ENCODE data around the gene SEPTIN12.

SEPTIN12 gene, protein sequence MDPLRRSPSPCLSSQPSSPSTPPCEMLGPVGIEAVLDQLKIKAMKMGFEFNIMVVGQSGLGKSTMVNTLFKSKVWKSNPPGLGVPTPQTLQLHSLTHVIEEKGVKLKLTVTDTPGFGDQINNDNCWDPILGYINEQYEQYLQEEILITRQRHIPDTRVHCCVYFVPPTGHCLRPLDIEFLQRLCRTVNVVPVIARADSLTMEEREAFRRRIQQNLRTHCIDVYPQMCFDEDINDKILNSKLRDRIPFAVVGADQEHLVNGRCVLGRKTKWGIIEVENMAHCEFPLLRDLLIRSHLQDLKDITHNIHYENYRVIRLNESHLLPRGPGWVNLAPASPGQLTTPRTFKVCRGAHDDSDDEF

DNA sequence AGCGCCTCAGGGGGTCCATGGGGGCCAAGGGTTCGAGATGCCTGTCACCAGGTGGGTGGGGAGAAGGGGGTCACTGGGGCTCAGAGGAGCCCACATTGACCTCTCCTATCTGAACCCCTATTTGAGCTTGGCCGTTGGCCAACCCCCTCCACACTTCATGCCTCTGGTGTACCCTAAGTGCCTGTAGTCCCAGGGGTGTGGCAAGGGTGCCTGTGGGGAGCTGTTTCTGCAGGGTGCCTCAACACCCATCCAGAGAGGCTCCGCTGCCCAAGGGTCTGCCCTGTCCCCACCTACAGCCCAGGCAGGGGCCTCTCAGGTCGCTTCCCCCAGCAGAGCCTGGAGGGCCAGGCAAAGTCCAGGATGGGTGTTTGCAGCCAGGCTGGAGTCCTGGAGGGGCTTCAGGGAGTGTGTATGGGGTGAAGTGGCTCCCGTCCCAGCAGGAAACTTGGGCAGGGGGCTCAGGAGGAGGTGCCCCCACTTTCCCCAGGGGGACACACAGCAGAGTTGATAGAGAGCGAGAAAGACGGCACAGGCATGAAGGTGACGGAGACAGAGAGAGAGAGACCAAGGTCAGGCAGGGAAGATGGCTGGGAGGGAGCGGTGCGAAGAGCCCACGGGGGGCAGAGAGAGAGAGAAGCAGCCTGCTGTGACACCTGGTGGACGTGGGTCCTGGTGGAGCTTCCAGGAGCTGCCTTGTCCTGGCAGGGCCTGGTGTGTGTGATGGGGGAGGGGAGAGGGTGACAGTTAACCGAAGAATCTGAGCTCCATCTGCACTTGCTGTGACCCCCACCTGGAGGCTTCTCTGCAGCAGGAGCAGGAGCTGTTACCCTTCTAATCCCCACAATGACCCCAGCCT is at the start of gene SEPTIN12:
Gene SEPTIN12, minus strand, starts transcription at position 719 of the 856 bp plus-strand sequence. Its CDS starts 700 bp downstream, at position 19.
- no peak for DNase-seq (ENCODE audit: low spot score)

DNA sequence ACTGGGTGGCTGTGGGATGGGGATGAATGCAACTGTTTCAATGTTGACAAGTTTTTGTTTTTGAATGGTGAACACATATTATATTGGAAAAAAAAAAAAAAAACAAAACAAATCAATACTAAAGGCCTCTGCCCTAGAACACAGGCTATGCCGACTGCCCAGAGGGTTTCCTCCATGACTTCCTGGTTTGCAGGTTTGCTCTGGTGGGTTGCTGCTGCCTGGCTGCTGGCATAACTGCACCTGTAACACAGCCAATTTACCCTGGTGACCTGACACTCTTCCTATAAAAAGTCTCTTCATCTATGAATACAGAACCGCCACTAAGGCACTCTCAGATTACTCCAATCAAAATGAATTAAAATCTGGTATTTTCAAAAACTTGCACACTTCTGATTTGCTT is 48.6 kb upstream of the SEPTIN12 start:
- no peak for DNase-seq (ENCODE audit: low spot score)

DNA sequence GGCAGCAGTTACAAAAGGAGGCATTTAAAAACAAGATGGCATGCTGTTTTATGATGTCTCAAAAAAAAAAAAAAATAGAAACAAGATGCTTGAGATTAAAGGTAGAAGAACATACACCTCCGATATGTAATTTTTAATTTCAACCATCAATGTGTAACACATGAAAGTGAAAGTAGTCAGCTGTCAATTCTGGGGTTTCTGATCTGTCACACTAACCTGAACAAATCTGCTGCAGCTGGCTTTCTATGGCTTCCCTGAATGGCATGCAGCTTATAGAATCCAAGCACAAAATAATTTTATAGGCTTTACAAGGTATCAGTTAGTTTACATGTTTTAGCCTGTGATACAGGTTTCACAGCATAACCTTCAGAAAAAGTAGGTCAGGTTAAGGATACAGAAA is 45.4 kb upstream of the SEPTIN12 start:
- no peak for DNase-seq (ENCODE audit: low spot score)

DNA sequence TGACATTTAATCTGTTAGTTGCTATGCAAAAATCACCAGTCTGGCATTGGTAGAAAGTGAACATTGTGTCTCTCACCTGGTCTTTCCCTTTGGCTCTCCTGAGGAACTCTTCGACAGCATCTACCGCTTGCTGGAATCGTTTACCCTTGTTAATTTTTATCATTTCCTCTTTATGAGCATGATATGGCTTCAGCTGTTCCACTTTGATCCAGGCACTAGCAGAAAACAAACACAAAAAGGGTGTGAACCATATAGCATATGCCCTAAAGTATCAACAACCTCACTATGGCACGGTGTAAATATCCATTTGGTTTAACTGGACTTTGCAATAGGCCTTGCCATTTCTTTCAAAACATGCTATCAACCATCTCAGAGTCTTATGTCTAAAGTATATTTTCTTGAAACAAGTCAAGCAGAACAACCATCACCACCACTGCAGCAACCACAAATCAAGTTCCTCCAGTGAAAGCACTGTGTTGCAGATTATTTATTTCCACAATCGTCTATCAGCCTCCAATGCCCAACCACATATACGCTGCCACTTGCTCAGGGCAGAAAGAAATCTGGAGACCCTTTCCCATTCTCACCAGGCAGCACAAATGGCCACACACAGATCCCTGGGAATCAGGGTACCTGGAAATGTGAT is 44.7 kb upstream of the SEPTIN12 start:
- DNase-seq (ENCODE audit: low spot score), result no peak

DNA sequence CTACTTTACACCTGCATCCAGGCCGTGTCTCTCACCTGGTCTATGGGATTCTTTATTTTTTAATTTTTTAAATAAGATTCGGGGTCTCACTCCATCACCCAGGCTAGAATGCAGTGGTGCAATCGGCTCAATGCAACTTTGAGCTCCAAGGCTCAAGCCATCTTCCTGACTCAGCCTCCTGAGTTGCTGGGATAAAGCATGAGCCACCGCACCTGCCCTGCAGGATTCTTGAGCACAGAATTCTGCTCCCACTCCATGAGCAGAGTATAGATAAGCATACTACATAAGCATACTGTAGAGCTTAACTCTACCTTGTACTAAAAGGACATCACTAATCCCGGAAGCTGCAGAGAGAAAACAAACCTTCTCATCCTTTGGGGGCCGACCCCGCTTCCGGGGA is 43.5 kb upstream of the SEPTIN12 start:
- no peak for DNase-seq (ENCODE audit: low spot score)

DNA sequence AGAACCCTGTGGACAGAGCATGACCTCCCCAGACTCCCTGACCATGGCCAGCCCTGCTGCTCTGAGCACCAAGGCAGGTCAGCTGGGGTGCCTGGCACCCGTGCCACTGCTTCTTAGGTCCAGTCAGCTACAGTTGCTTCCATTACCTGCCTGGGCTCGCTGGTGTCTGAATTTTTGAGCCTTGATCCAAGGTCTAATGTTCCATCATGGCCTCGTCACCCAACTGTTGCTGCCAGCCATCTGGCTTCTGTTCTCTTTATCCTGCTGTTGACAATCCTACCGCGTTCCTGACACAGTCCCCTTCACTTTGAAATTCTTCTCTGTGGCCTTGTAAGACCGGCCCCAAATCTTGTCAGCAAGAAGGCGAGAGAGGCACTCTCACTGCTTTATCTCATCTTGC is 42.3 kb upstream of the SEPTIN12 start:
- no peak for DNase-seq (ENCODE audit: low spot score)

DNA sequence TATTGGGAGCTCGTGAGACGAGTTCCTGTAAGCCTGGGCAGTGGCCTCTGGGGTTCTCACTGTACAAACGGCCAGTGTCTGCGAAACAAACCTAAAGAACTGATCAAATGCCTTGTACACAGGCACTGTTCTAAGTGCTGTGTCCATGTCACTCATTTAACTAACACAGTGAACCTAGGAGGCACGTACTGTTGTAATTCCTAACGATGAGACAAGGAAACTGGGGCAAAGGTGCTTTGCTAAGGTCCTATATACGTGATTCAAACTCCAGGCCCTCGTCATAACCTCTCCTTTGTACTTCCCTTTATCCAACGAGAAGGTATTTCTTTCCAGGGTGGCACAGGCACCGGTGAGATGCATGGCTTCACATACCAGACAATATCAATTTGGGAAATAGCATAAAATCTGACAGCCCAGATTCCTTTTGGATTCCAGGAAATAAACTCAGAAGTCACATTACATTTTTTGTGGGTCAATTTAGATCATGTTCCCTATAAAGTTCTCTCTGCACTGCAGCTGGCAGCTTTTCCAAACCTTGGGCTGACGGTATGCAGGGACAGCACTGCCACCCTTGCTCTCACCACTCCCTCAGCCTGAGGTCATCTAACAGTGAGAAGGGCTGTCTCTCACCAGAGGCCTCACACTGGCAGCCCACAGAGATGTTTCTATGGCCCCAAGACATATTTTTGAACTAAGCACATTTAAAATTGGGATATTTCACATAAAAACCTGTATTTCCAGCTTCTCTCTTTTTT is 40.6 kb upstream of the SEPTIN12 start:
- no peak for DNase-seq (ENCODE audit: low spot score)

DNA sequence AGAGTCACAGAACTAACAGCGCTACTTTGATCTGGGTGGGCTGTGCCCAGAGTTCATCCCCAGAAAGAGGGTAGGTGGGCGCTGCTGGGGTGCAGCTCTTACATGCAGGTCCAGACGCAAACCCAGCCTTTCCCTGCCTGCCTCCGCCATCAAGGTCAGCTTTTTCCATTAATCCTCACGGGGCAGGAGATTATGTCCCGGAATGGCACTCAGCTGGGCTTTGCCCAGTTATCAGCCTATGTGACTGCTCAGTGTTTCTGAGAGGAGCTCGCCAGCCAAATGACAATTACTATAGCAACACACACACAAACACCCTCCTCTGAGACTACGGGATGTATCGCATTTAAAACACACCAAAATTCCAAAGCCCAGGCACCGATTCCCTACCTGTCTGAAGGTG is 38.8 kb upstream of the SEPTIN12 start:
- DNase-seq (ENCODE audit: low spot score), result no peak

DNA sequence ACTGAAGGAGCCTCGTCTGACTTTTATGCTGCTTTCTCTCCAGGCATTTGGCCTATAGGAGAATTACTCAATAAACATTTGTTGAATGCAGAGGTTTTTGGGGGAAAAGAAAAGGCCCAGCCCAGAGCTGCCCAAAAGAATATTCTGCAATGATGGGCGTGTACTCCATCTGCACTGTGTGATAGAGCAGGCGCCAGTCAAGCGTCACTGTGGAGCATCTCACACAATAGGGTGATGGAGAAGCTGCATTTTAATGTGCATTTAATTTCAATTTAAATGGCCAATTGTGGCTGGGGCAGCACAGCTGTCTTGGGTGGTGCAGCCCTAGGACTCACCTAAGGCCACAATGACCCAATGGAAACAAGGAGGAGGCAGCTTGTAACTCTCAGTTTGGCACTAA is 38.4 kb upstream of the SEPTIN12 start:
- no peak for DNase-seq (ENCODE audit: low spot score)

DNA sequence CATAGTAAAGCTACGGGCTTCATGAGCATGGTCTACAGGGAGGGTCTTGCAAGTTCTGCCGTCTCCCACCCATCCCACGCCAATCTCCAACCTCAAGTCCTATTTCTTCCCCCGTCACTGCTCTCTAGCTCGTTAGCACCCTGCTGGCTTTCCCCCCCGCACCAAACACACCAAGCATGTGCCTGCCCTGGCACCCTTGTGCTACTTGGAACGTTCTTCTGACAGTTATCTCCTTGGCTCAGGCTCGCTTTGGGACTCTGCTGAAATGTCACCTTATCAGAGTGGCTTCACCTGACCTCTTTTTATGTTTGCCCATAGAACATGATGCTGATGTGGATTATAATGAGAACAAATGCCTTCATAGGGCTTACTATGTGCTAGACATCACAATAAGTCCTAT is 37.1 kb upstream of the SEPTIN12 start:
- no peak for DNase-seq (ENCODE audit: low spot score)

DNA sequence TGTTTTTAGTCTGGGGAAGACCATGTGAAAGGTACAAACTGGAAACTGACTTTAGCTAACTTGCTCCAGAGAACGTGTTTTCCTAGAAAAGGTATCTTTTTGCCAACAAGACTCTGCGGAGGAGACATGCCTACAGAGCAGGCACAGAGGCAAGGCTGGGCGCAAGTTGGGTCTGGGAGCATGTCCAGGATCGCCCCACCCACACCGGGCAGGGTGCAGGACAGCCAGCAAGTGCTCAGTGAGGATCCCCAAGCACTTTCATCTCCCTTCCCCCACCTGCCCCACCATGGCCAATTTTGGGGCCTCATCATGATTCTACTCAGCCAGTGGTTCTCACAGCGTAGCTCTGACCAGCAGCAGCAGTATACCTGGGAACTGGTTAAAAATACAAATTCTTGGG is 32.5 kb upstream of the SEPTIN12 start:
- no peak for DNase-seq (ENCODE audit: low spot score)

DNA sequence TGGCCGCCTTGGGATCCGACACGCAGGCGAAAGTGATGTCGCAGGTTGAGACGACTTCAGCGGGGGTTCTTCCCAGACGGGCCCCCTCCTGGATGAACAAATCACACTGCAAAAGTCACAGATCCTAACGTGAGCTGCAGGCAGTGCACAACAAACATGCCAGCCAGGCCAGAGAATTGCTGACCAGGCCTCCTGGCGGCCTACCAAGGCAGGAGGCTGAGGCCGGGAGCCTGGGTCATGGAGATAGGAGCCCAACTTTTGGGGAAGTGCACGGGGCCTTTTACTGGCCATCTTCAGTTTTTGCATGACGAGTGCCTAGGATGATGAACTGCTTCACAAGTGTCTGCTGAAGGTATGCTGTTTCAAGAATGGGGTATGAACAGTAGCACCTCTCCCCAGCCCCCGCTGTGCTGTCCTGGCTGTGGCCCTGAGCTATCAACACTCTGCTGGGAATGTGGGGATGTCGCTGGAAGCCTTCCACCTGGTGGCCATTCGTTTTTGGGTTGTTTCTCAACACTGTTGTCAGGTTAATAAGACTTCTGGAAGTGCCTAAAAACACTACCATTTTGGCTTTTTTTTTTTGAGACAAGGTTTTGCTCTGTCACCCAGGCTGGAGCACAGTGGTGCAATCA is 26.5 kb upstream of the SEPTIN12 start:
- no peak for DNase-seq (ENCODE audit: low spot score)

DNA sequence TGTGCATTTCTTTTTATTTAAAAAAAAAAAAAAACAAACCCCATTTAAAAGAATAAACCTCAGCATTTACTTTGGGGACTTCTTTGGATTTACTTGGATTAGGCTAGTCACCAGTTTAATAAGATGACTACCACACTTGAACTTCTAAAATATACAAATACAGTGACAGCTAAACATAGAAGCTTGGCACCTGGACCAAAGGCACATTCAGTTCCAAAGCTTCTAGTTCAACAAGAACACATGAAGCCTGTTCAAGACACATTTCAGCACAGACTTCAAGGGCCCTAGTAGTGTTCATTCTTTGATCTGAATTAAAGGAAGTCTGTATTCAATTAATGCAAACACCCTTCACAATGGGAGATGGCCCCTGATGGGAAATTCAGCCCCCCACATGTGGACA is 25.9 kb upstream of the SEPTIN12 start:
- no peak for DNase-seq (ENCODE audit: low spot score)

DNA sequence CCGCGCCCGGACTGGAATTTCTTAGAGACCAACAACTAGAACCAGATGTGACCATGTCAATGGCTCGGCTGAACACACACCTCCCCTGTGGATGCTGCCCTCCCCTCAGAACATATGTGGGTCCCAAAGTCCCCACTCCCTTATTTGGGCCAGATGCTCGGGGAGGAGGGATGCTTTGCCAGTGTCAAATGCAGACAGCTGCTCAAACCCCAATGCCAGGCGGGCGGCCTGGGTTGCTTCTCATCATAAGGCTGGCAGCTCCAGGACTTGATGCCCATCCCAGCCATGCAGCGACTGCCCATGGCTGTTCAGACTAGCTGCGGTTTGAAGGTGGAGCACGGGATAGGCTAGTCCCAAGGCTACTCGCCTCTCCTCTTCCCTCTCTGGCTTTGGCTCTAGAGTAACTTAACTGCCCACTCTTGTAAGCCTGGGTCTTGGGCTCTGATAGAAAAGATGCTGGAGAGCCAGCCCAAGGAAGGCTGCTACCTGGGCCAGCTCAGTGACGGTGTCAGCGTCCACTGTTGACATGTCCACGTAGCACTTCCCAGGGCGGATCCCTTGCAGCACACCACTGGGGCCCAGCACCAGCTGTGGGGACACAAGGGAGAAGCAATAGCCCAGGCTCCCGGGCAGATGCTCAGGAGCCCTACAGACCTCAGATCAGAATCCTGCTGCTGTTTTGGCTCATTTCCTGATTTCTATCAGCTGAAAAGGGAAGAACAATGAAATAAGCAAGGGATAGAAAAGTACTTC is 25.3 kb upstream of the SEPTIN12 start:
- no peak for DNase-seq (ENCODE audit: low spot score)

DNA sequence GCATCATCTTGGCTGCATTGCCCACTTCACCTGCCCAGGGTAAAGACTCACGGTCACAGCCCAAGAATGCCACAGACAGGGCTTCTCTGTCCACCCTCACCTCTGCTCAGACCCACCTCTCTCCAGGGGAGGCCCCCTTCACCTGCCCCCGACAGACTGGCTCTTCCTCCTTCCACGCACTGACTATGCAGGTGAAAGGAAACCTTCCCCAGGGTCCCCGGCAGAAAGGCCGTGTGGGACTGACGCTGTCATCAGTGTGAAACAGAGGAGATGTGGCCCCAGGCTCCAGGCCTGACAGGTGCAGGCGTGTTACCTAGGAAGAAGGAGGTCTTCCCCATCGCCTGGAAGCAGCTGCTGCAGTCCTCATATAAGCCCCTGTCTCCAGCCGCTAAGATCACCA is 23.6 kb upstream of the SEPTIN12 start:
- no peak for DNase-seq (ENCODE audit: low spot score)

DNA sequence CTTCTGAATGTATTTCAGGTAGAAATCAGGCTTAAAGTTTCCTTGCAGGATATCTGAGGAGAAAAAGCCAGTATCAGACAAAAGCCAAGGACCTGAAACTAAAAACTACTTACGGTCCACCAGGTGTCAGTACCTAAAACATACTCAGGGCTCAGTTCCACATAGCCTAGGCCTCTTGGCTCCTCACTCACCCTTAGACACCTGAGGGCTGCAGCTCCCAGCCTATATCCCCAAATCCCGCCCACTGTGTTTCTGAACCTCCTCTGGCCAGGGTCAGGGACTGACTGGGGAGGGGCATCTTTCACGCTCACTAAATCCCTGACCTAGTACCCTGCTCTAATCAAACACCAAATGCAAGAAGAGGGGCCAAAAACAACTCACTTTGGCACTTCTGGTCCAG is 23.1 kb upstream of the SEPTIN12 start:
- no peak for DNase-seq (ENCODE audit: low spot score)

DNA sequence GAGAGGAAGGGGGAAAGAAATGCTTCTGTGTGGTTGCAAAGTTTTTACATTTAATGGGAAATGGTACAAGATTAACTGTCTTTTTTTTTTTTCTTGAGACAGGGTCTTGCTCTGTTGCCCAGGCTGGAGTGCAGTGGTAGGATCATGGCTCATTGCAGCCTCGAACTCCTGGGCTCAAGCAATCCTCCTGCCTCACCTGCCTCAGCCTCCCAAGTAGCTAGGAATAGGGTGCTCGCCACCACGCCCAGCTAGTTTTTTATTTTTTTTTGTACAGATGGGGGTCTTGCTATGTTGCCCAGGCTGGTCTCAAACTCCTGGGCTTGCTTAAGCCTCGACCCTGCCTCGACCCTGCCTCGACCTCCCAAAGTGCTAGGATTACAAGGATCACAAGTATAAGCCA is 18.1 kb upstream of the SEPTIN12 start:
- no peak for DNase-seq (ENCODE audit: low spot score)

DNA sequence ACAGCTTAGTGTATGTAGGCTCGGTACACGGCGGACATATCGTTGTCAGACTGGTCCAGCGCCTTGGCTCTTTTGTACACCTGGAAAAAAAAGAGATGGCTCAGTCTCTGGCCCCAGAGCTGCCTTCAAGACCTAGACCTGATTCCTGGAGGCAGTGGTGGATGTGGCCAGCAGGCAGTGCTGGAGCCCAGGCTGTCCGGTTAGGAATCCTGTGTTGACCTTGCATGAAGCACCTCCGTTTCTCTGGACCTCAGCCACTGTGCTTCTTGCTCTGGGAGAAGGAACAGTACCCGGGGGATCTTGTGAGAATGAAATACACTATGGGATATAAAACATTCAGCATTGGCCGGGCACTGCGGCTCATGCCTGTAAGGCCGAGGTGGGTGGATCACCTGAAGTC is 17.1 kb upstream of the SEPTIN12 start:
- no peak for DNase-seq (ENCODE audit: low spot score)

DNA sequence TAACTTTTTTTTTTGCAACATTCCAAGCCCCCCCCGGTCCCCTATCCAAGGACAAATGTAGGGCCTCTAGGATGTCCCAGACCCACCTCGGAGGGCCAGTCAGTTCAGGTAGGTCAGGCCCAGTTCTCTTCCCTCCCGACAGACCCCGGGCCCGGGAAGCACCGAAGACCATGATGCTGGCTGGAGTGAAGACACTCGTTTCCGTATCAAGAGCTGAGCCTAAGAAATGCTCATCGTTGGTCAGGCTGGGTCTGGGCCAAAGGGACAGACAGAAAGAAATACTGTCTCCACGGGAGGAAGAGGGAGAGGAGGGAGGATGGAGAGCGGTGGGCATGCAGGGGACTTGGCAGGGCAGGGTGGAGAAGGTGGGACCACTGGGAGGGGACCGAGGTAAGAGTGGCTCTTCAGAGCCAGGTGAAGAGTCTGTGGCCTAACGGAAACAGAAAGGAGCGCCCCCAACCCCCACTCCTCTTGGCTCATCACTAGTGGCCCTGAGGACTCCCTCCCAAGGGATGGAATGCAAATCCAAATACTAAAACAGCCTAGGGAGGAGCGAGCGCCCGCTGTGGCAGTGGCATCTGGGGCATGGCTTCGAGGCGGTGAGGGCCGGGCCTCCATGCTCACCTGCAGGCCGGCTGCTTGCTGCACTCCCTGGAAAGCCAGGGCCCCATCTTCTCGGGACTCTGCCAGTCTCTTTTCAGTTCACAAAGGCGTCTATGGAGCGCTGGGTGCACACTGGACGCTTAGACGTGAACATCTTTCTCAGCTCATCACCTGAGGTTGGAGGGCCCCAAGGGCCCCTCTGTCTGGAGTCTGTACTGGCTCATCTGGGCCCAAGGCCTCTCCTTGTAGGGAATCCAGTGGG is 16.0 kb upstream of the SEPTIN12 start:
- no peak for DNase-seq (ENCODE audit: low spot score)

DNA sequence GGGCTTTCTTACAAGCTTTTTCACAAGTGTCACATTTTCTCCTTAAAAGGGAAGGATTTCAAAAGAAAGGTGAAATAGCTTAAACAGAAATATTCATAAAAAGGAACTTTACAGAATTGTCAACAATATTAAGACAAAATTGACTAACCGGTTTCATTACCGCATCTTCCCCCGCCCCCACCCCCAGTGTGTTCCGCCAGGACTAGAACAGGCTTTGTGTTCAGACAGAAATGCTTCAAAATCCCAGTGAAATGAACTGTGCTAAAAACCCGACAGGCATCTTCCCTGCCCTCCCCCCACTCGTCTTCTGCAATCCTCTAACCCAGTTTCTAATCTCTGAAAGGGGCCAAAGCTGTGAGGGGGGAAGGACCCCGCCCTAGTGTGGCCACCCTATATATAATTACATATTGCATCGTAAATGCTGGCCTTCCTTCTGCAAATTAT is 15.3 kb upstream of the SEPTIN12 start:
- peak; percentile 11 for DNase-seq (ENCODE audit: low spot score)
